HEK293T (cell line): ENCODE measurements around the gene TTC16.

Experiments used
- ARNT ChIP-seq: fragments of 450-650 bp; IDR thresholded peaks from 2 replicates; pipeline ENCODE4 v1.6.1; 2017; ENCODE audit warnings: mild to moderate bottlenecking
- BHLHE40 ChIP-seq: fragments of 450-650 bp; IDR thresholded peaks from 2 replicates; pipeline ENCODE4 v1.6.1; 2016; ENCODE audit warnings: mild to moderate bottlenecking, moderate library complexity, borderline replicate concordance
- ELF4 ChIP-seq: fragments of 450-650 bp; IDR thresholded peaks from 2 replicates; pipeline ENCODE4 v1.6.1; 2017; ENCODE audit warnings: antibody characterized with exemption
- FOXM1 ChIP-seq: fragments of 450-650 bp; IDR thresholded peaks from 2 replicates; pipeline ENCODE4 v1.6.1; 2017; ENCODE audit warnings: mild to moderate bottlenecking, borderline replicate concordance
- SP1 ChIP-seq: fragments of 450-650 bp; IDR thresholded peaks from 2 replicates; pipeline ENCODE4 v1.6.1; 2017
- ZNF384 ChIP-seq: fragments of 450-650 bp; IDR thresholded peaks from 2 replicates; pipeline ENCODE4 v1.6.1; 2016

DNA sequence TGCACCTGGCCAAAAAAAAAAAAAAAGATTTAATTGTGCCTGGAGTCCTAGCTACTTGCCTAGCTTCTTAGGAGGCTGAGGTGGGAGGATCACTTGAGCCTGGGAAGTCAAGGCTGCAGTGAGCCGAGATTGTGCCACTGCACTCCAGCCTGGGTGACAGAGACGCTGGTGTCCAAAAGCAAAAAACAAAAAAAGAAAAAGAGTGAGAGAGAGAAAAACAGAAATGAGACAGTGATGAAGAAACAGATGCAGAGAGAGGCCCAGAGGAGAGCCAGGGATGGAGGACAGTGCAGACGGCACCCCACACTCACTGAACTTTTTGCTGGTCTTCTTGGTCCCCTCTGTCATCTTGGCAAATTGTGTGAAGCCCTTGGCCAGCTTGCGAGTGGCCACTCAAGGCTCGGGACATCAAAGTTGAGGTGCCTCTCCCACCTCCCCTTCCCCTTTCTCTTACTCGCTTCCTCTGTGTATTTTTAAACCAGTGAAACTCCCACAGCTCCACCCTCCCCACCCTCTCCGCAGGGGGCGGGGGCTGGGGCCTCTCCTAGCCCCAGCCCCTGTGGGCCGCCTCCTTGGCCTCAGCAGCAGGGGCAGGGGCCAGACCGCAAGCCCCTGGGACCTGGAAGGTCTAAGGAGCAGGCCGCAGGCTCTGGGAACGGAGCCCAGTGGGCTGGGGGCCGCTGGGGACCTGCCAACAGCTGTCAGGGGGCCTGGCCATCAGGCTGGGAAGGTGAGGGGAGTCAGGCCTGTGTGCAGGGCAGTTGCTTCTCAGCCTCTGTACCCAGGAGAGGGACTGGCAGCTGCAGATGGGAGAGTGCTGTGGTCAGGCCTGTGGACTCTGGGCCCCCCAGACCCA, 62.6 kb downstream of the TTC16 start, which contains the start of gene SH2D3C:
- TF ChIP-seq FOXM1 (no peak), BHLHE40 (no peak), ELF4 (no peak), SP1 (no peak), ARNT (no peak), ZNF384 (no peak)
